ENCODE results near the gene WDR4.
A peak's percentile ranks its signal among the peaks of the same experiment; 100 is the strongest.
"Not testable (repeated sequence)": the region's sequence is repeated elsewhere in the genome, so short reads cannot be mapped to it uniquely, and the experiment has no call there.

Gene WDR4

GRCh38 chr21:42851812-42852665, 27.3 kb downstream of the WDR4 start:
- DNase-seq, result no peak

GRCh38 chr21:42850866-42851391, 28.4 kb downstream of the WDR4 start:
- DNase-seq, result peak in 1 of 2 donors; percentile 54

GRCh38 chr21:42850463-42850862, 28.9 kb downstream of the WDR4 start:
- DNase-seq, result no peak

GRCh38 chr21:42849759-42850412, 29.5 kb downstream of the WDR4 start:
- DNase-seq, result no peak

GRCh38 chr21:42848932-42849758, 30.2 kb downstream of the WDR4 start:
- DNase-seq, result no peak

GRCh38 chr21:42848144-42848931, 31.0 kb downstream of the WDR4 start:
- DNase-seq, result not testable (repeated sequence)

- no peak for DNase-seq
These were observed 31.6 kb downstream of the WDR4 start for GRCh38 chr21:42847726-42848125.

GRCh38 chr21:42847051-42847707, 32.2 kb downstream of the WDR4 start:
- no peak for DNase-seq

- DNase-seq, result no peak
These were observed 33.1 kb downstream of the WDR4 start for GRCh38 chr21:42846221-42846620.

GRCh38 chr21:42845296-42845965, 33.9 kb downstream of the WDR4 start:
- no peak for DNase-seq

- no peak for DNase-seq
These were observed 34.8 kb downstream of the WDR4 start for GRCh38 chr21:42844411-42845113.

- no peak for DNase-seq
These were observed 36.3 kb downstream of the WDR4 start for GRCh38 chr21:42843056-42843455.

GRCh38 chr21:42841916-42842655, 37.3 kb downstream of the WDR4 start:
- DNase-seq, result peak in 1 of 2 donors; percentile 0

GRCh38 chr21:42841156-42841915, 38.0 kb downstream of the WDR4 start:
- no peak for DNase-seq

- no peak for DNase-seq
These were observed 38.8 kb downstream of the WDR4 start for GRCh38 chr21:42840411-42841155.

GRCh38 chr21:42839271-42840231, 39.8 kb downstream of the WDR4 start:
- peak in 1 of 2 donors; percentile 13 for DNase-seq

GRCh38 chr21:42838212-42838690, 41.1 kb downstream of the WDR4 start:
- DNase-seq, result not testable (repeated sequence)
